Parathyroid adenoma (tissue), 2 donors: ENCODE results near the gene PSMB5.
"Not testable (repeated sequence)": the region's sequence is repeated elsewhere in the genome, so short reads cannot be mapped to it uniquely, and the experiment has no call there.

Experiments
- H2AFZ ChIP-seq: fragments of 300-600 bp; sonication (generic); one replicate; pipeline ENCODE4 v1.7.0; 2017; ENCODE audit warnings: antibody characterized with exemption, mild to moderate bottlenecking
- H3K27ac ChIP-seq: fragments of 300-600 bp; sonication (generic); one replicate; pipeline ENCODE4 v1.7.0; 2017
- H3K27me3 ChIP-seq: fragments of 300-600 bp; sonication (generic); one replicate; pipeline ENCODE4 v1.7.0; 2017; ENCODE audit warnings: low read length; ENCODE audit not compliant: control insufficient read depth, insufficient read depth
- H3K36me3 ChIP-seq: fragments of 300-600 bp; sonication (generic); one replicate; pipeline ENCODE4 v1.7.0; 2017; ENCODE audit warnings: low read length; ENCODE audit not compliant: control insufficient read depth, insufficient read depth
- H3K4me1 ChIP-seq: fragments of 300-600 bp; sonication (generic); one replicate; pipeline ENCODE4 v1.7.0; 2017; ENCODE audit warnings: control low read depth
- H3K4me2 ChIP-seq: fragments of 300-600 bp; sonication (generic); one replicate; pipeline ENCODE4 v1.7.0; 2017; ENCODE audit warnings: low read length
- H3K4me3 ChIP-seq: fragments of 300-600 bp; sonication (generic); one replicate; pipeline ENCODE4 v1.7.0; 2017; ENCODE audit warnings: low read depth, low read length
- H3K79me2 ChIP-seq: fragments of 300-600 bp; sonication (generic); one replicate; pipeline ENCODE4 v1.7.0; 2017; ENCODE audit warnings: control low read depth
- H3K9ac ChIP-seq: fragments of 300-600 bp; sonication (generic); one replicate; pipeline ENCODE4 v1.7.0; 2017; ENCODE audit warnings: mild to moderate bottlenecking
- H3K9me3 ChIP-seq: fragments of 300-600 bp; sonication (generic); one replicate; pipeline ENCODE4 v1.7.0; 2017; ENCODE audit warnings: low read length; ENCODE audit not compliant: control insufficient read depth
- TF ChIP-seq, protein P1 (sequence below): fragments of 300-600 bp; sonication (generic); IDR thresholded peaks from one replicate; pipeline ENCODE4 v1.7.0; 2017; ENCODE audit warnings: antibody characterized with exemption, mild to moderate bottlenecking
- donor health status: primary hyperparathyroidism.

The PSMB5 gene

GRCh38 chr14:23006188-23006534 is 28.5 kb downstream of the PSMB5 start:
- no peaks in the 10 kb centered on the region for H3K27me3 ChIP-seq
- no peaks in the 10 kb centered on the region for H3K79me2 ChIP-seq
- no peaks in the 10 kb centered on the region for H3K36me3 ChIP-seq
- no peak overlapping the region for H3K9ac ChIP-seq
- H3K4me2 ChIP-seq: peak overlapping the region; percentile 84
- peak overlapping the region; percentile 93 for H3K27ac ChIP-seq
- TF ChIP-seq, protein P1, sequence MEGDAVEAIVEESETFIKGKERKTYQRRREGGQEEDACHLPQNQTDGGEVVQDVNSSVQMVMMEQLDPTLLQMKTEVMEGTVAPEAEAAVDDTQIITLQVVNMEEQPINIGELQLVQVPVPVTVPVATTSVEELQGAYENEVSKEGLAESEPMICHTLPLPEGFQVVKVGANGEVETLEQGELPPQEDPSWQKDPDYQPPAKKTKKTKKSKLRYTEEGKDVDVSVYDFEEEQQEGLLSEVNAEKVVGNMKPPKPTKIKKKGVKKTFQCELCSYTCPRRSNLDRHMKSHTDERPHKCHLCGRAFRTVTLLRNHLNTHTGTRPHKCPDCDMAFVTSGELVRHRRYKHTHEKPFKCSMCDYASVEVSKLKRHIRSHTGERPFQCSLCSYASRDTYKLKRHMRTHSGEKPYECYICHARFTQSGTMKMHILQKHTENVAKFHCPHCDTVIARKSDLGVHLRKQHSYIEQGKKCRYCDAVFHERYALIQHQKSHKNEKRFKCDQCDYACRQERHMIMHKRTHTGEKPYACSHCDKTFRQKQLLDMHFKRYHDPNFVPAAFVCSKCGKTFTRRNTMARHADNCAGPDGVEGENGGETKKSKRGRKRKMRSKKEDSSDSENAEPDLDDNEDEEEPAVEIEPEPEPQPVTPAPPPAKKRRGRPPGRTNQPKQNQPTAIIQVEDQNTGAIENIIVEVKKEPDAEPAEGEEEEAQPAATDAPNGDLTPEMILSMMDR: no peak
- H3K4me3 ChIP-seq: peak overlapping the region; percentile 87
- H3K4me1 ChIP-seq: peaks cover 13% of the 10 kb centered on the region
- no peaks in the 10 kb centered on the region for H3K9me3 ChIP-seq
- H2AFZ ChIP-seq: peak overlapping the region; percentile 88

- peaks cover 13% of the 10 kb centered on the region for H3K4me1 ChIP-seq
- H3K27me3 ChIP-seq: no peaks in the 10 kb centered on the region
- TF ChIP-seq, protein P1: no peak
- H3K36me3 ChIP-seq: no peaks in the 10 kb centered on the region
- H2AFZ ChIP-seq: peak overlapping the region; percentile 88
- no peak overlapping the region for H3K9ac ChIP-seq
- H3K79me2 ChIP-seq: no peaks in the 10 kb centered on the region
- no peaks in the 10 kb centered on the region for H3K9me3 ChIP-seq
- no peak overlapping the region for H3K4me3 ChIP-seq
- no peak overlapping the region for H3K27ac ChIP-seq
- peak overlapping the region; percentile 84 for H3K4me2 ChIP-seq
These were observed 29.1 kb downstream of the PSMB5 start for GRCh38 chr14:23005451-23006187.

DNA sequence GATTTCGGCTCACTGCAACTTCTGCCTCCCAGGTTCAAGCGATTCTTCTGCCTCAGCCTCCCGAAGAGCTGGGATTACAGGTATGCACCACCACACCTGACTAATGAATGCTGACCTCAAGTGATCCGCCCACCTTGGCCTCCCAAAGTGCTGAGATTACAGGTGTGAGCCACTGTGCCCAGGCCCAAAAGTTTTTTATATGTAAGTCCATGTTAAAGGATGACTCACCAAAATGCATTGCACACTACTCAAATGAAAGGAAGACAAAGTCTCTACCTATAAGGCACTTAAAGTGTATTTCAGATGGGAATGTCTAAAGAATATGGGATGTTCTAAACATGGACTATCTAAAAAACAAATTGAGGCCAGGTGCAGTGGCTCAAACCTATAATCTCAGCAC is 30.4 kb downstream of the PSMB5 start:
- H3K9ac ChIP-seq, H2AFZ ChIP-seq, H3K79me2 ChIP-seq, H3K27me3 ChIP-seq, H3K4me3 ChIP-seq, H3K9me3 ChIP-seq, H3K4me2 ChIP-seq, H3K36me3 ChIP-seq, H3K27ac ChIP-seq: not testable (repeated sequence)
- H3K4me1 ChIP-seq: peaks cover 11% of the 10 kb centered on the region

DNA sequence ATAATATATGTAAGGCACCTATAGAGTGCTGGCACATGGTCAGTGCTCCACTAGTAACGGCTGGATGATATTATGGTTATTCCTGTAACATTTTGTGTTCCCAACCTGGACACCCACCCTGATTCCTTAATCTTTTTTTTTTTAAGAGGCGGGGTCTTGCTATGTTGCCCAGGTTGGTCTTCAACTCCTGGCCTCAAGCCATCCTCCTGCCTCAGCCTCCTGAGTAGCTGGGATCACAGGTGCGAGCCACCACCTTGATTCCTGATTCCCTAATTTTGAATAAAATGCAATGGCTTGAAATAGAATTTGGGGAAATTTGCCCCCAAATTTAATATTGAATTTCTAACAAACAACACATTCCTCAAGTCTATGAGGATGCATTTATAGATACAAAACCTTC is 32.1 kb downstream of the PSMB5 start:
- H3K36me3 ChIP-seq: no peaks in the 10 kb centered on the region
- H3K27me3 ChIP-seq: no peaks in the 10 kb centered on the region
- peaks cover 2% of the 10 kb centered on the region for H3K79me2 ChIP-seq
- no peak overlapping the region for H3K9ac ChIP-seq
- peaks cover 10% of the 10 kb centered on the region for H3K4me1 ChIP-seq
- no peak overlapping the region for H3K27ac ChIP-seq
- H3K9me3 ChIP-seq: no peaks in the 10 kb centered on the region
- H3K4me3 ChIP-seq: no peak overlapping the region
- TF ChIP-seq, protein P1: no peak
- no peak overlapping the region for H2AFZ ChIP-seq
- H3K4me2 ChIP-seq: no peak overlapping the region

DNA sequence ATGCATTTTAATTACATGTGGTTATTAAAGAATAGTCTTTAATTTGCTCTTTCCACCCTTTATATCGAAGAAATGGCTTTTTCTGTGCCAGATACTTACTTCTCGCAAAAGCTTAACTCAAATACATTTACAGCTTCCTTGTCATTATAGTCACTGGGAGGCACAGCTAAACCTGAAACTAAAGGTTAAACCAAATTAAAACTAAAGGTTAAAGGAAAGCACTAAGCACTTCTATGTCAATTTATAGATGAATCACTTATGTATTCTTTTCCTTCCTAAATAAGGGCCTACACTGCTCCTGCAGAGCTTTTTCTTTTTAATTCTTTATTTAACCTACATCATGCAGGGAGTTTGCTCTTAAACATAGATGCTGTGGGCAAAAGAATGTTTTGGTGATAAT is 33.8 kb downstream of the PSMB5 start:
- Histone ChIP-seq H3K79me2 (peaks cover 2% of the 10 kb centered on the region), H3K9me3 (no peaks in the 10 kb centered on the region), H3K9ac (no peak overlapping the region), H3K27me3 (no peaks in the 10 kb centered on the region), H3K4me2 (no peak overlapping the region), H3K36me3 (no peaks in the 10 kb centered on the region), H3K4me3 (no peak overlapping the region), H3K4me1 (peaks cover under 1% of the 10 kb centered on the region), H3K27ac (no peak overlapping the region), H2AFZ (no peak overlapping the region)
- TF ChIP-seq, protein P1: no peak
